Measurements from ENCODE around the gene TSC22D2. TPM values are rescaled to one million over a fixed set of nuclear protein-coding genes. Genes with fewer than 3 reads are reported as not detected.

The TSC22D2 gene
- total RNA-seq, 1 experiment from 2014 or later, result 26.5 TPM

DNA sequence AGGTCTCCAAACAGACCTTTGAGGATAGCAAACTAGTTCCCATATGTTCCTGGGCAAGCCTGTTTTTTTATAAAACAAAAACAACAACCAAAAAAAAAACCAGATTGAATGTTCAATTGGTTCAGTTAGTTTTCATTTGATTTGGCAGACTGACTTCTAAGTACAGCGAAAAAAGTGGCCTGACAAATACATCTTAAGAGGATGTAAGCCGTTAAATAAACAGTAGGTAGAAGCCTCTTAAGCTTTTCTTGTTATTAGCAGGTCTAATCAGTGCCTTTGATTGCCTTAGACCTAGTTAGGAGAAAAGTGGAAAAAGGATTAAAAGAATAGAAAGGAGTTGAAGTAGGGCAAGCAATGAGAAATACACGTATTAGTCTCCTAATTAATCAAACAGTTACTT is 13.2 kb downstream of the TSC22D2 start:
- peaks cover 25% of the 10 kb centered on the region in 2 experiments for H3K4me1 Mint-ChIP-seq
- Histone ChIP-seq H2AK5ac (ENCODE audit: insufficient read length, low read length) (no peak overlapping the region), H2BK5ac (ENCODE audit: insufficient read length, low read length) (no peak overlapping the region), H3K27ac (ENCODE audit: insufficient read length, low read depth, low read length) (no peak overlapping the region), H3K4me2 (ENCODE audit: insufficient read depth, insufficient read length, low read length) (no peak overlapping the region), H4K8ac (replicated peaks; ENCODE audit: insufficient read length, low read depth, low read length) (no peak overlapping the region), H3K23me2 (ENCODE audit: insufficient read length, low read depth, low read length, poor library complexity, severe bottlenecking) (no peaks in the 10 kb centered on the region), H3K56ac (ENCODE audit: insufficient read length, low read depth, low read length) (no peak overlapping the region), H3K4ac (ENCODE audit: low read depth, low read length) (no peak overlapping the region), H3T11ph (ENCODE audit: low read length) (no peak overlapping the region), H3K23ac (ENCODE audit: insufficient read length, low read depth, low read length) (no peak overlapping the region), H3K79me1 (ENCODE audit: insufficient read depth, low read depth, low read length, poor library complexity, severe bottlenecking) (peaks cover 5% of the 10 kb centered on the region), H4K5ac (ENCODE audit: insufficient read length, low read depth, low read length) (no peak overlapping the region), H2BK12ac (ENCODE audit: insufficient read length, low read depth, low read length) (no peak overlapping the region), H3K79me2 (ENCODE audit: insufficient read depth, low read length) (peaks cover 2% of the 10 kb centered on the region; the same call in 1 of the 2 replicates), H2BK15ac (ENCODE audit: low read depth, low read length) (no peak overlapping the region), H2BK20ac (ENCODE audit: low read depth, low read length, poor library complexity, severe bottlenecking) (no peak overlapping the region), H4K20me1 (ENCODE audit: control insufficient read depth, insufficient read depth, insufficient read length) (no peaks in the 10 kb centered on the region), H3K18ac (ENCODE audit: insufficient read length, low read depth, low read length) (no peak overlapping the region), H3K9me3 (ENCODE audit: control insufficient read depth, low read depth, low read length) (no peaks in the 10 kb centered on the region), H3K9ac (ENCODE audit: extremely low read depth, insufficient read length, low read length) (no peak overlapping the region), H3K14ac (ENCODE audit: insufficient read depth, low read length) (no peak overlapping the region), H3K4me1 (ENCODE audit: insufficient read depth, low read length) (no peaks in the 10 kb centered on the region), H2AFZ (ENCODE audit: low read length) (no peak overlapping the region), H3K27me3 (ENCODE audit: insufficient read depth, low read length) (no peaks in the 10 kb centered on the region), H2BK120ac (ENCODE audit: low read depth, low read length, poor library complexity, severe bottlenecking) (no peak overlapping the region), H4K91ac (ENCODE audit: insufficient read length, low read depth, low read length) (no peak overlapping the region)
- no peaks in the 10 kb centered on the region for H3K9me3 Mint-ChIP-seq
- no peak for TF ChIP-seq CTCF (conservative IDR thresholded peaks at IDR 0.05)
- H3K27ac Mint-ChIP-seq, result no peak overlapping the region
- no peak for DNase-seq
- no peaks in the 10 kb centered on the region; a peak in 1 of 7 replicates for H3K36me3 Mint-ChIP-seq (ENCODE audit: insufficient read depth in 1 of 3, low read depth in 3 of 3)
- WGBS (ENCODE audit: extremely low coverage, insufficient read length, low lambda C conversion rate), result no CpG with 5 or more reads among the region's 3 CpGs
- no peaks in the 10 kb centered on the region for H3K27me3 Mint-ChIP-seq (ENCODE audit: low read depth)
- H3K4me3 Mint-ChIP-seq, result no peak overlapping the region

All from H9 (cell line).